ENCODE measurements around the gene RIN3. TPM values are rescaled to one million over a fixed set of nuclear protein-coding genes. Genes with fewer than 3 reads are reported as not detected.
A peak's percentile ranks its signal among the peaks of the same experiment; 100 is the strongest.

Gene RIN3
- polyA plus RNA-seq, 3 donors = 6.3 to 8.4 (median 7.9) TPM

DNA sequence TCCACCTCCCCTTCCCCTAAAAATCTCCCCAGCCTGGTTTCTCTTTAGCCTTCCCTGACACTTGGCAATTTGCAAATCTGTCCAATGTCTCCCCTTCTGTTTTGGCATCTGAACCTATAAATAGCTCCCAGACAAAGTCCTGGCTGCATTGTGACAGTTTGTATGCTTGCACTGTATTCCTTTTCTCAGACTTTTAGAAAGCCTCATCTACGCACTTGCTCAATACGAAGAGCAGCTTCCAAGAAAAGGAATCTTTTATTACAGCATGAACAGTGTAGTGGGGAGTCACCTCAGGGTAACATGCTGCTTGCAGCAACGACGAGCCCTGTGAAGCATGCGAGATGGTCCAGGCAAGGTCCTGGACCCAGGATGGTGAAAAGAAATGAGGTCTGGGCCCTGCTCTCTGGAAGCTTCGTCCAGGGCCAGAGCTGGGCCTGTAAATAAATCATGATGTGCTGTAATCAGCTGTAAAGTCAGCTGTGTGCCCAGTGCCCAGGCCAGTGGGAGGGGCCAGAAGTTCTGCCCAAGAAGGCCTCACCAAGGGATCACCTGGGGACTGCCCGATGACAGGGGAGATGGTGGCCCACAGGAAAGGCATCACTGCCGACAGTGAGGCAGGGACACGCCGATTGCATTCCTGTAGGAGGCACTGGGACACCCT lies 88.3 kb downstream of the RIN3 start:
- DNase-seq (ENCODE audit: extremely low read depth in 1 of 11, low read depth in 9 of 11, low spot score in 4 of 11) = no peak

DNA sequence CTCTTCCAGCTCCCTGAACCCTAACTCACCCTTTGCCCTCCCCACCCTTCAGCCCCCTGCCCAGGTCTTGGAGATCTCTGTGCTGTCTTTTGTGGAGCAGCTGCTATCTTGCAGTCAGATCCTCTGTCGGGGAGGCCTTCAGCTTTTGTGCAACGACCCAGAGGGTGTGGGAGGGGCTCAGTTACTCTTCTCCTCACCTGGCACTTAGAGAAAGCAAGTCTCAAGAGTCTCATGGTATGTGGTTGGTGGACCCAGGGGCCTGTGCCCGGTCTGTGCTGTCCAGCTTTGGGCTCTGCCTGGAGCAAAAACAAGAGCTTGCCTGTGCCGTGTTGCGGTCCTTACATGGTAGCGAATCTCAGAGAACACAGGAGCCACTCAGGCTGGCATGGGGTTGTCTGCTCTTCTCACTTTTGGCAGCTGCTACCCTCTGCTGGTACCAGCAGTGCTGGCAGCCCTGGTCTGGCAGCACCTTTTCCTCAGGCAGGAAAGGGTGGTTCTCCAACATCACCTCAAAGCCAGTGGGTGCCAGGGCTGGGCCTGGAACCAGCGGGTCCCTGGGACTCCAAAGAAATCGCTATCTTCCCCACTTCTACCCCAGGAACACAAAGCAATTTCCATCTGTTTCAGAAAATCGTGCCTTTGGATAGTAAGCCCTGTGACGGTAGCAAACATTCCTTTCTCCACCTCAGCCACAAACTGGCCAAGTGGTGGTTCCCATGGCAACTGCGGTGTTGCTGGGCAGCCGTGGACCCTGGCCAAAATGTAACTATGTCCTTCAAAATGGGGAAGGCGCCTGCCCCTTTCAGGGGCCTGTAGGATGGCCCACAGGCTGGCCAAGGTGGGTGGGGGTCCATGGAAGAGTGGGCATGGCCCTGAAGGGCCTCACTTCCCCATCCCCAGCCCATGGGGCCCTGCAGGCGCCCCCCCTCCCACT lies 90.0 kb downstream of the RIN3 start:
- peak in 3 of 11 donors; percentile 12 to 36 (median 24) for DNase-seq (ENCODE audit: extremely low read depth in 1 of 11, low read depth in 9 of 11, low spot score in 4 of 11)

DNA sequence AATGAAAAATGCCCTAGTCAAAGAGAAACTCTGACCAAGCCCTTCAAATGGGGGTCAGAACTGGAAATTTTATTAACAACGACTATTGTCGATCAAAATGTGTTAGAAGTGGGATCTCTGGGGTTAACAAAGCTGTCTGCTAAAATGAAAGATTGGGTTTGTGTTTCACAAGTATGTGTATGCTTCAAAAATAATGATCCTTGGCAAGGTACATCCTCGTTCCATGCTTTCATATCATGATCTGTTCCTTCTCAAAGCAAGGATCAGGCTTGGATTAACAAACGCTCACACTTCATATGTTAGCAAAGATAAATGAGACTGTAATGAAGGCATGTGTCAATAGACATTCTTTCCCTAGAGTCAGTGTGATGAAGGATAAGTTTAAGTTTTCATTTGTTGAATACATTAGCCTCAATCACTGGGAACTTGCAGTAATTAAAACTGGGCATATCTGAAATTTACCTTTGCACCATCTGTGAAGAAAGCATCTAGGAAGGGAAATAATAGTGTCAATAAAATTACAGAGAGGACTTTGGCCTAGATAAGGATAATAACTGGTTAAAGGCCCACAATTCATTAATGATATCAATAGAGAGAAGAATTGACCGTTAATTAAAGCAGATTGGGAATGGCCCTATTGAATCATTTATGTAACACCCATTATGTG lies 91.8 kb downstream of the RIN3 start:
- no peak for DNase-seq (ENCODE audit: extremely low read depth in 1 of 11, low read depth in 9 of 11, low spot score in 4 of 11)

DNA sequence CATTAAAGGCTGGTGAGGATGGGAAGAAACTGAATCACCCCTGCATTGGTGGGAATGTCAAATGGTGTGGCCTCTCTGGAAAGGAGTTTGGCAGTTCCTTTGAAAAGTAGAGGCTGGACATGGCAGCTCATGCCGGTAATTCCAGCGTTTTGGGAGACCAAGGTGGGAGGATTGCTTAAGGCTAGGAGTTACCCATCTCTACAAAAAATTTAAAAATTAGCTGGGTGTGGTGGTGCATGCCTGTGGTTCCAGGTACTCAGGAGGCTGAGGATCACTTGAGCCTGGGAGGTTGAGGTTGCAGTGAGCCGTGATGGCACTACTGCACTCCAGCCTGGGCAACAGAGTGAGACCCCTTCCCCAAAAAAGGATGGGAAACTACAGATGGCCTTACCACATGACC lies 93.7 kb downstream of the RIN3 start:
- DNase-seq (ENCODE audit: extremely low read depth in 1 of 11, low read depth in 9 of 11, low spot score in 4 of 11) = no peak

DNA sequence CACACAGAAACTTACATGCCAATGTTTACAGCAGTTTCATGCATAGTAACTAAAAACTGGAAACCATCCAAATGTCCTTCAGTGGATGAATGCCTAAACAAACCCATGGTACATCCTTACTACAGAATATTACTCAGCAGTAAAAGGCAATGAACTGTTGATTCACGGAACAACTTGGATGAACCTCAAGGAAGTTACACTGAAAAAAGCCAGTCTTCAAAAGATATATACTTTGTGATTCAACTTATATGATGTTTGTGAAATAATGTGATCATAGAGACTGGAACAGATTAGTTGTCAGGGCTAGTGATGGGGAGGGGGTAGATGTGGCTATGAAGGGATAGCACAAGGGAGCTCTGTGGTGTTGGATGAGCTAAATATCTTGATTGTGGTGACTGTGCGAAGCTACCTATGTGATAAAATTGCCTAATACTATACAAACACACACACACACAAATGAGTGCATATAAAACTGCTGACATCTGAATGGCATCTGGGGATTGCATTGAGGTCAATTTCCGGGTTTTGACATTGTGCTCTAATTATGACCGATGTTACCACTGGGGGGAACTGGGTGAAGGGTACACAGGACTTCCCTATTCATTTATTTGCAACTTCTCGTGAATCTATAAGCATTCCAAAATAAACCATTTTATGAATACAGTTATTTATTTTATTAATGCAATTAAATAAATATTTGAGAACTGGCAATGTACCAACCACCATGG lies 94.3 kb downstream of the RIN3 start:
- DNase-seq (ENCODE audit: extremely low read depth in 1 of 11, low read depth in 9 of 11, low spot score in 4 of 11) = no peak

DNA sequence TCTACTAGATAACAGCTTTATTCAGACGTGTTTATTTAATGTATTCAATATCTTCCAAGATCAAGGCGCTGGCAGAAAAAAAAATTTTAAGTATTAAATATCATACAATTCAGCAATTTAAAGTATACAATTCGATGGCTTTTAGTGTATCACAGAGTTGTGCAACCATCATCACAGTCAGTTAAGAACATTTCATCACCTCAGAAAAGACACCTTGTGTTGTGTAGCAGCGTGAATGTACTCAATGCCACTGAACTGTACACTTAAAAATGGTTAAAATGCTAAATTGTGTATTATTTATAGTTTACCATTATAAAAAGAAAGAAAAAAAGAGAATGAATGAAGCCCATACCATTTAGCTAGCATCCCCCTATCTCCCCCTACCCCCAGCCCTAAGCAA lies 96.4 kb downstream of the RIN3 start:
- no peak for DNase-seq (ENCODE audit: extremely low read depth in 1 of 11, low read depth in 9 of 11, low spot score in 4 of 11)

DNA sequence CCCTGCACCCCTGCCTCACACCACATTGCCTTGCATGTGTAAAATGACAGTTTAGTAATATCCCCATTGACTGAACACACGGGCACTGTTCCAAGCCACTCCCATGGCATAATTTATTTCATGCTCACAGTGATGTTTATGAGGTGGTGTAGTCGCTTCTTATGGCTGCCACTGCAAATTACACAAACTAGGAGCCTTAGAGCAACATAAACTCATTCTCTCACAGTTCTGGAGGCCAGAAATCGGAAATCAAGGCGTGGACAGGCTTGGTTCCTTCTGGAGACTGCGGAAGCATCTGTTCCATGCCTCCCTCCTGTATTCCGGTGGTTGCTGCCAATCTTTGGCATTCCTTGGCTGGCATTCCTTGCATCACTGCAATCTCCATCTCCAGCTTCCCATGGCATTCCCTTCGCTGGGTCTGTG lies 97.3 kb downstream of the RIN3 start:
- DNase-seq (ENCODE audit: extremely low read depth in 1 of 11, low read depth in 9 of 11, low spot score in 4 of 11) = no peak

DNA sequence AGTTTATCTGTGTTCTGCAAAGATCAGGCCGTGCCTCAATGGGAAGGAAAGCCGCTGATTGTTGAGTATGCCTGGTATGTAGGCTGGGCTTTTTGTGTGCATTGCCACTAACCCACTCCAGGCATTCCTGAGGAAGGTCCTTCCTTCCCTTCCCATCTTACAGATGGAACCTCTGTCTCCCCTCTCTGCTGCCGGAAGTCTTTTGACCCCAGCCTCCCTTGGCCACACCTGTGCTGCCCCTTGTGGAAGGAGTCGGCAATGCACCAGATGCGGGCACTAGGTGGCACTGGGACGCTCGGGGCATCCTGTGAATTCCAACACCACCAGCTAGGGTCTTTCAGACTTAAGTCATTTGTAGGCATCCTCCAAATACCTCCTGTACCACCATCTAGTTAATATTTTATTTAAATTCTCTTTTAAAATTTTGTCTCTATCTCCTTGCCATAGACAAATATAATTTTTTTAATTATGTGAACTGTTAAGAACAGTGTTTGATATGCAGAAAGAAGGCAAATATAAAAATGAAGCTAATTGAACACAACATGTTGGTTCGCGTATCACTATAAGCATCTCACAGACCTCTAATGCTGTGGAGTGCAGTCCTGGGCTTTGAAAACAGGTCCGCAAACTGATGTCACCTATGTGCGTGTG lies 99.6 kb downstream of the RIN3 start:
- DNase-seq (ENCODE audit: extremely low read depth in 1 of 11, low read depth in 9 of 11, low spot score in 4 of 11) = no peak

DNA sequence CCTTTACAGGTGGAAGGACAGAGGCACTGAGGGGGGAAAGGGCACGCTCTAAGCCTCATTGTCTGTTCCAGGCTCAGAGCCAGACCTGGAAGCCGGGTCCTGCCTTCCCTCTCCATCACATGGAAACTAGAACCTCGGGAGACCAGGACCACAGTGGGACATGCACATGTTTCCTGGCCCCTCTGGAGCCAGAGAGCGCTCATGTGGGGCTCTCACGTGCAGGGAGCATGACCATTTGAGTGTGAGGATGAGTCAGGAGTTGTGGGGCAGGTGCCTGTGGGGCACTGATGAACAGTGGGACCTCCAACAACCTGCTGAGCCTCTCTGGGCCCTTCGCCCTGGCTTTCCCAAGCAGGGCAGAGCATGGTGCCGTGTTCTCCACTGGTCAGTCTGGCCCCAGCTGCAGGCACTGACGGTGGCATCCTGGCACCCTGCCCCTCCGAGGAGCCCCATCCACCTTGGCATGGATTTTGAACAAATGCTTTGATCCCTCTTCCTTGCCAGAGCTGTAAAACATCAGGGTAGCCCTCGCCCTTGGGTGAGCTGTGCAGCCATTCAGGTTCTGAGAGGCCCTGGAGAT lies 100.2 kb downstream of the RIN3 start:
- no peak for DNase-seq (ENCODE audit: extremely low read depth in 1 of 11, low read depth in 9 of 11, low spot score in 4 of 11)

DNA sequence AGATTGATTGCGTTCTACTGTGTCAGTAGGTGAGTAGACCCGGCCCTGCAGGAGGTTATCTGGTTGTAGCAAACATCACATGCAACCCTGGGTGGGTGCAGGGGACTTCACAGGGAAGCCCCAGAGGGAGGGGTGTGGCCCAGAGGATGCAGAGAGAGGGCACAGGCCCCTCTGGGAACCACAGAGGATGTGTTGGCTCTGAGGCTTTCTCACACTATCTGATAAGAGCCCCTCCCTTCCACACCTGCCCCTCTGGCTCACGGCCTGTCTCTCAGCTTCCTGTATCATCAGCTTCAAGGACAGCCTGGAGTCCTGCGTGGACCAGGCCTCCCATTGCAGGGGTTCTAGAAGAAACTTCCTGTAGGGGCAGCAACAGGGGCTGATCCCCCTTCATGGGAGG lies 101.9 kb downstream of the RIN3 start:
- DNase-seq (ENCODE audit: extremely low read depth in 1 of 11, low read depth in 9 of 11, low spot score in 4 of 11) = no peak

DNA sequence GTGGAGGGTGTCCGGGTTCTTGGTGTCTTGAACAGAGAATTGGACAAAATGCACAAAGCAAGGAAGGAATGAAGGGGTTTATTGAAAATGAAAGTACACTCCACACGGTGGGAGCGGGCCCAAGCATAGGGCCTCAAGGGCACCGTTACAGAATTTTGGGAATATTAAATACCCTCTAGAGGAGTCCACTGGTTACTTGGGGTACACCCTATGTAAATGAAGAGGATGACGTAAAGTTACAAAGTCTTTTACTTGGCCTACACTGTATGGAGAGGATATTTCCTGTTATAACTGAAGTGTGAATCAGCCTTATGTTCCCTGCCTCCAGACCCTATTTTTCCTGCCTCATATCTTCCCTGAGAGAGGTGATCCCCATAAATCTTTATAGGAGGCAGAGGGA lies 102.6 kb downstream of the RIN3 start:
- DNase-seq (ENCODE audit: extremely low read depth in 1 of 11, low read depth in 9 of 11, low spot score in 4 of 11) = no peak

DNA sequence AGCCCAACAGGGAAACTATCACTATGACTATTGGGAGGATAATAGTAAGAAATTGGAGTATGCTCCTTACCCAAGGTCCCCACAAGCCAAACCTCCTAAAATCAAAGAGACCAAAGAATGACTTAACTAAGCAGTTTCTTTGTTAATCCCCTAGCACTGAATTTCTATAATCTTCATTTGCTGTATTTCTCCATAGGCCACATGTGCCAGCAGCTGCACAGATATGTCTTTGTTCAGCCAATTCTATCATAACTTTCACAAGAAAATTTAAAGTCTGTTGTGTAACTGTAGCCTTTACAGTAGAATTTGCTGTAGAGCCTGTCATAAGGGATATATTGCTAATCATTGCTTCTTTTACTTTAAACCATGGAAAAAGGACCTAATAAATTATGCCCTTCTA lies 104.0 kb downstream of the RIN3 start:
- DNase-seq (ENCODE audit: extremely low read depth in 1 of 11, low read depth in 9 of 11, low spot score in 4 of 11) = no peak

DNA sequence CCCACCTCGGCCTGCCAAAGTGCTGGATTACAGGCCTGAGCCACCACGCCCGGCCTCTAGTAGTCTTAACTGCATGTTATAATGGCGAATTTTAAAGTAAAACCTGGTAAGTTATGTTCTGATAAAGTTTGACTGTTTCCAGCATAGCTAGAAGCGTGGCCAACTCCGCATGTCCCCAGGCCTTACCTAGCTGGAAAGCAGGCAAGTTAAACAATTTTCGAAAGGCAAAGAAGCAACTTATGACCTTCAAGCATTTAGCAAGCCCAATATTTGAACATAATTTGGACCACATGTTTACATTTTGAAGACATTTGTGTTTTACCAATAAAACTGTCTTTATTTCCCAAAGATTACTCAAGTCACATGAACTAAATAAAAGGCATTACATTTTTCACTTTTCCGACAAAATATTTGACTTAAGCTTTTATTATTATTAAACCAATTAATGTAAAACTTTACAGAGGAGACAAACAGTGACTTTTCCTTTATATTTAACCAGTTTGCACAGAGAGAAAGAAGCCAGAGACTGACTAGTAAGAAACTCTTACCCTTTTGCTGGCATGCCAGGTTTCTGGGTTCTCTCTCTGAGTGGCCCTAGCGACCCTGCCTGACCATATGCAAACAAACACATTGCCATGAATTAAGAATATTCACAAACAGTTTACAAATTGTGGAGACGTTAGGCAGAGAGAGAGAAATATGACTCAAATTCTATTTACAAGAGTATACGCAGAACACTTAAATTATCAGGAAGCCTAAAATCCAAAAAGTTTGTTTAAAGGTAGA lies 106.3 kb downstream of the RIN3 start:
- no peak for DNase-seq (ENCODE audit: extremely low read depth in 1 of 11, low read depth in 9 of 11, low spot score in 4 of 11)

DNA sequence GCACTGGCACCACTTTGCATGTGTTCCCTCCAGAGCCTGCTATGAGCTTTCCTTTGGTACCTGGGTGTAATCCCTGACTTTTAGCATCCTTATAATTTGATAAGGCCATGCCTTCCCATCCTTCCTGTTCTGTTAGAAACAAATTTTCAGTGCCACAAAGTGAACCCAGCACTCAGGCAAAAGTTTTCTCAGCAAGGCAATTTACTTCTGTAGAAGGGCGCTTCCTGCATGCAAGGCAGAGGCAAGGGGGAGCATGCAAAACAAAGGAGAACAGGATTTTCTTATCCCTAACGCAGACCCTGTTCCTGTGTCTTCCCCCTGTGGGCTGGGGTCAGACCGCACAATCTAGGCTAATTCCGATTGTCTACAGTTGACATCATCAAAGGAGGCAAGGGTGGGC lies 108.7 kb downstream of the RIN3 start:
- no peak for DNase-seq (ENCODE audit: extremely low read depth in 1 of 11, low read depth in 9 of 11, low spot score in 4 of 11)

DNA sequence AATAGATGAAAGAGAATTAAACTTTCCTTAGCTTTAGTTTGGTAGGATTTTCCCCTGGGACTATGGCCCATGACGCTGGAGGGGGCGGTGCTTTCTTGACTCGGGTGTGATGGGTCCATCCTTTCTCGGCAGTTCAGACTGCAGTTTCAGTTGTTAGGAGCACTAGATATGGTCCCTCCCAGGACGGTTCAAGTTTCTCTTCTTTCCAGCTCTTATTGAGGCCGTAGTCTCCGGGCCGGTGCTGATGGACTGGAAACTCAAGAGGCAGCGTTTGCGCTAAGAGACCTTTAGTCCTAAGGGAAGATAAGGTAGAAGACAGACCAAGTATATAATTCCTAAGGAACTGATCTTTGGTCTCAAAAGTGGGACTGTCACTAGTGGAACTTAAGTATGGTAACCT lies 111.2 kb downstream of the RIN3 start:
- DNase-seq (ENCODE audit: extremely low read depth in 1 of 11, low read depth in 9 of 11, low spot score in 4 of 11) = no peak

DNA sequence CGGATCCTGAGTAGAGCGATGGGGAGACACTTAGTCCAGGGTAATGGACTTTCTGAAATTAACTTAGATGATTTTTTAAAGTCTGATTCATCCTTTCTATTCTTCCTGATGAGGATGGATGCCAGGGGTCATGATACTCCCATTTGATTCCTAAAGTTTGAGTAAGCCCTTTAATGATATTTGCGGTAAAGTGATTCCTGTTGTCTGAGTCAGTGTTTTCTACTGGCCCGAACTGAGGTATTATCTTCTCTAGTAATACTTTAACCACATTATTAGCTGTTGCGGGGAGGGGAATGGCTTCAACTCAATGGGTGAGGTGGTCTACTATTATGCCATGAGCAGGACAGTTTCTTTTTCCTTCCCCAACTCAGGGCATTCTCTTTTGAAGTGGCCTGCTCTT lies 111.6 kb downstream of the RIN3 start:
- no peak for DNase-seq (ENCODE audit: extremely low read depth in 1 of 11, low read depth in 9 of 11, low spot score in 4 of 11)

DNA sequence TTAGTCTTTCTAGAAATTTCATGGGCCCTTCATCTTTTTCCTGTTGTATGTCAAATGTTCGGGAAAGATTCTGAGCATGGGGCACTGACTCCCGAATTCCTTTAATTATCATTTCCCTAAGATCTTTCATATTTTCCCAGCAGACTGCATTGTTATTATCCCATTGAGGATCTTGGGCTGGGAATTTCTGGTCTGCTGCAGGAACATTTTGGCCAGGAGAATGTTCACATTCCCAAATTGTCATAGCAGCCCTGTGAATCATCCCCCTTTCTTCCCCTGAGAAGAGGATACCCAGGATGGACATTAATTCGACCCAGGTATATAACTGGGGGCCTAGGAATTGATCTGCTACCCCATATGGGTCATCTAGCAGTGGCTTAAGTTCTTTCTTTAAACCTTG lies 112.5 kb downstream of the RIN3 start:
- DNase-seq (ENCODE audit: extremely low read depth in 1 of 11, low read depth in 9 of 11, low spot score in 4 of 11) = no peak

DNA sequence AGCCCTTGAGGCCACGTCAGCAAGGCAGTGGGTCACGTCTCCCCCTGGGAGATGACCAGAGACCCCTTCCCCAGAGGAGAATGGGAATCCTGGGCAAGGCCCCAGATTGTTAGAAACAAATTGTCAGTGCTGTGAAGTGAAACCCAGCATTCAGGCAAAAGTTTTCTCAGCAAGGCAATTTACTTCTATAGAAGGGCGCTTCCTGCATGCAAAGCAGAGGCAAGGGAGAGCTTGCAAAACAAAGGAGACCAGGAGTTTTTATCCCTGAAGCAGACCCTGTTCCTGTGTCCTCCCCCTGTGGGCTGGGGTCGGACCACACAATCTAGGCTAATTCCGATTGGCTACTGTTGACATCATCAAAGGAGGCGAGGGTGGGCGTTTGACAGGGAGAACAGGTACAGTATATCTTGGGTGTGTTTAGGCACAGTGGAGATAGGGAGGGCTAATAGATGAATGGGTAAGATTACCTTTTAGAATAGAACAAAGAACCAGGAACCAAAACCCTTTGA lies 114.2 kb downstream of the RIN3 start:
- DNase-seq (ENCODE audit: extremely low read depth in 1 of 11, low read depth in 9 of 11, low spot score in 4 of 11) = no peak

Data from renal cortex interstitium (tissue), 11 donors.